Measurements from ENCODE around the gene SYT10.

DNA sequence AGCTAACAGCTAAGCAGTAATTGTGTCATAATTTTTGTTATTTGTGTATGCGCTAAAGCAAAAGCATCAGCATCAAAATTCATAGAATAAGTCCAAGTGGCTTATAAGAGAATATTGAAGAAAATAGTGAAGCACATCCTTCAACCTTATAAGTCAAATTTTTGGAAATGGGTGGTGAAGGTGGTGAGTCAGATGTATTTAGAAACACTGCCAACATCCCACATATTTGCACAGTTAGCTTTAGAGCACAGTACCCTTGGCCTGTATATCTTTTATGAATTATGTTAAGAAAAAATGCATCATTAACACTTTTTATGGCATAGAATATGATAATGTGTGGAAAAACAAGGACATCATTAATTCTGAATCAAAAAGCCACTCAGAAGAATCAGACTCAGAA lies 8.0 kb downstream of the SYT10 start:
- TF ChIP-seq, protein P1, sequence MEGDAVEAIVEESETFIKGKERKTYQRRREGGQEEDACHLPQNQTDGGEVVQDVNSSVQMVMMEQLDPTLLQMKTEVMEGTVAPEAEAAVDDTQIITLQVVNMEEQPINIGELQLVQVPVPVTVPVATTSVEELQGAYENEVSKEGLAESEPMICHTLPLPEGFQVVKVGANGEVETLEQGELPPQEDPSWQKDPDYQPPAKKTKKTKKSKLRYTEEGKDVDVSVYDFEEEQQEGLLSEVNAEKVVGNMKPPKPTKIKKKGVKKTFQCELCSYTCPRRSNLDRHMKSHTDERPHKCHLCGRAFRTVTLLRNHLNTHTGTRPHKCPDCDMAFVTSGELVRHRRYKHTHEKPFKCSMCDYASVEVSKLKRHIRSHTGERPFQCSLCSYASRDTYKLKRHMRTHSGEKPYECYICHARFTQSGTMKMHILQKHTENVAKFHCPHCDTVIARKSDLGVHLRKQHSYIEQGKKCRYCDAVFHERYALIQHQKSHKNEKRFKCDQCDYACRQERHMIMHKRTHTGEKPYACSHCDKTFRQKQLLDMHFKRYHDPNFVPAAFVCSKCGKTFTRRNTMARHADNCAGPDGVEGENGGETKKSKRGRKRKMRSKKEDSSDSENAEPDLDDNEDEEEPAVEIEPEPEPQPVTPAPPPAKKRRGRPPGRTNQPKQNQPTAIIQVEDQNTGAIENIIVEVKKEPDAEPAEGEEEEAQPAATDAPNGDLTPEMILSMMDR (conservative IDR thresholded peaks at IDR 0.05; ENCODE audit: low read length), result no peak
- no peak for TF ChIP-seq EZH2phosphoT487 (IDR thresholded peaks at IDR 0.05; ENCODE audit: borderline replicate concordance, low read depth, low read length)
